DMS 273 (cell line): Measurements from ENCODE around the gene IFITM2.
A peak's percentile ranks its signal among the peaks of the same experiment; 100 is the strongest.
"Not testable (repeated sequence)": the region's sequence is repeated elsewhere in the genome, so short reads cannot be mapped to it uniquely, and the experiment has no call there.

Source experiments
- DNase-seq: peaks from one replicate; lab custom pipeline; 2025; ENCODE audit not compliant: unreplicated experiment; lab: John Stamatoyannopoulos, UW

The IFITM2 gene

GRCh38 chr11:281486-282161 lies 26.0 kb upstream of the IFITM2 start:
- DNase-seq = no peak

DNA sequence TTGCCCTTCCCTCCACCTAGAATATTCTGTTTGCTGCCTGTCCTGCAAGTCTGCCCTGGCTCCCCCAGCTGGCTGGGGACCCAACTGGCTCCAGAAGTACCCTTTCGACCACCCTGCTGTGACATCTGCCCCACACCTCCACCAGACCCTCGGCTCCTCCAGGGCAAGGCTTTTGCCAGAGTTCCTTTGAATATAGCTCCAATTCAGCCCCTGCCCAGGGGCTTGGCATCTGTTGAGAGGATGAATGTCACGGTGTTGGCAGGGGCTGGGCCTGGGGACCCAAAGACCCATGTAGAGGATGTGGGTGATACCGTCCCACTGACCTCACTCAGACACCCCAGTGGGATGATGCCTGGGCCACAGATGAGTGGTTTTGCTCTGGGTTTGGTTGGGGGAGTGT lies 25.4 kb upstream of the IFITM2 start:
- DNase-seq = no peak

GRCh38 chr11:282630-283360 lies 24.8 kb upstream of the IFITM2 start:
- DNase-seq = no peak

DNA sequence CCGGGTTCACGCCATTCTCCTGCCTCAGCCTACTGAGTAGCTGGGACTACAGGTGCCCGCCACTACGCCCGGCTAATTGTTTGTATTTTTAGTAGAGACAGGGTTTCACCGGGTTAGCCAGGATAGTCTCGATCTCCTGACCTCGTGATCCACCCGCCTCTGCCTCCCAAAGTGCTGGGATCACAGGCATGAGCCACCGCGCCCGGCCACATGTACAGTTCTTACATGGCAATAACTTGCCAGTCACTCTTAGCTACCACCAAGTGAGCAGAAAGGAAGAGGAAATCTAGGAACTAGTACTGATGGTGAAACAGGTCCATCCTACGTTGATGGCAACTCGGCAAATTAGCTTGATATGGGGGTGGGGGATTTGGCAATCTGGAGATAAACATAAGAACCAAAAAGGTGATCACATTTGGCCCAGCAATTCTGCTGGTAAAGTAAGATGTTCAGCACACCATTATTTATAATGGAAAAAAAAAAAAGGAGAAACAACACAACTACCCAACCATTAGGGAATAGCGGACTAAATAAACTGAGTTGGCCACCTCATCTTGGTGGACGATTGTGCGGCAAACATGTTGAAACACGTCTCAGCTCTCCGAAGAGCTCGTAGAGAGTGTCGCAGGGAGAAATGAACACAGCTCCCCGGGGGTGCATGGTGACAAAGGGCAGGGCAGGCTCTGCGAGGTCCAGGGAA lies 24.1 kb upstream of the IFITM2 start:
- no peak for DNase-seq

- no peak for DNase-seq
Measured at GRCh38 chr11:284105-285020, 23.3 kb upstream of the IFITM2 start.

DNA sequence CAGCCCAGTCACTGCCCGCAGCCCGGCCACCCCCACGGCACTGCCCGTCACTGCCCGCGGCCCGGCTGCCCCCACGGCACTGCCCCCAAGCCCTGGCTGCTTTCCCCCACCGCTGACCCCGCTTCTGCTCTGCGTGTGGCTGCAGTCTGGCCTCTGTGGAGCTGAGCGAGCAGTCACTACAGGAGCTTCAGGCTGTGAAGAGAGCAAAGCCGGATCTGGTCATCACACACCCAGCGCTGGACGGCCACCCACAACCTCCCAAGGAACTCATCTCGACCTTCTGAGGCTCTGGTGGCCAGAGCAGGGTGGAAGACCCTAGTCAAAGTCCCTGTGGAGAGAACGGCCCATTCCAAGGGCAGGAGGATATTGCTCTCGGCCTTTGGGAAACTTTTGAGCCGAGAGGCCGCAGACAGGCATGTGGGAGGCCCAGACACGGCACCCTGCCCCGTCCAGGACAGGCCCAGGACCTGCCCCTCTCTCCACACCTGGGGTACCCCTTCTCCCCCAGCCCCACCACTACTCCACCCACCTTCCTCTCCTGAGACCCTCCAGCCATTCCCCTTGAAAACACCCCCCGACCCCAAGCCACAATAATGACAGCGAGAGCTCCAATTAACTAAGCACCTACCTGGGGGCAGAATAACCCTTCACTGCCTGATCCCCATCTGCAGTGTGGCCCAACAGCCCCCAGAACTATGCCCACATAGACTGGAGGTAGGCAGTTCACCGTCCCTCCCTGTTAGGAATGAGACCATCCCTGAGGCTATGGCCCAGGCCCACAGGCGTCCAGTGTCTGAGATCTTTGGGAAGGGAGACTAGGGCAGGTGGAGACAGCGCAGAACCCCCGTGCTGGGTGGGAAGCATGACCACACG lies 22.4 kb upstream of the IFITM2 start:
- no peak for DNase-seq

DNA sequence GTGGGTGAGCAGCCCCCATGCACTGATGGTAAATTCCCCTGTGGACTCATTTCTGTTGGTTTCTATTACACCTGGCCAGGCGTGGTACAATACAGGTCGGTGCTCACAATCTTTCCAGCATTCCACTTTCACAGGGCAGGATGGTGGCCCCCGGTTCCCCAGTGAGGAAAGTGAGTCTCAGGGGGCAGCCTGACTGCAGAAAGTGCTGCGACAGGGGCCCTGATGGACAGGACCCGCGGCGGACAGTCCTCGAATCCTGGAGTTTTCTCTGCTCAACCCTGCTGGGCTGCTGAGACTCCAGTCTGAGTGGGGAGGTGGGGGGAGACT lies 21.8 kb upstream of the IFITM2 start:
- no peak for DNase-seq

- DNase-seq = not testable (repeated sequence)
Measured at GRCh38 chr11:286977-287820, 20.4 kb upstream of the IFITM2 start.

GRCh38 chr11:287821-288477 lies 19.7 kb upstream of the IFITM2 start:
- DNase-seq = no peak

DNA sequence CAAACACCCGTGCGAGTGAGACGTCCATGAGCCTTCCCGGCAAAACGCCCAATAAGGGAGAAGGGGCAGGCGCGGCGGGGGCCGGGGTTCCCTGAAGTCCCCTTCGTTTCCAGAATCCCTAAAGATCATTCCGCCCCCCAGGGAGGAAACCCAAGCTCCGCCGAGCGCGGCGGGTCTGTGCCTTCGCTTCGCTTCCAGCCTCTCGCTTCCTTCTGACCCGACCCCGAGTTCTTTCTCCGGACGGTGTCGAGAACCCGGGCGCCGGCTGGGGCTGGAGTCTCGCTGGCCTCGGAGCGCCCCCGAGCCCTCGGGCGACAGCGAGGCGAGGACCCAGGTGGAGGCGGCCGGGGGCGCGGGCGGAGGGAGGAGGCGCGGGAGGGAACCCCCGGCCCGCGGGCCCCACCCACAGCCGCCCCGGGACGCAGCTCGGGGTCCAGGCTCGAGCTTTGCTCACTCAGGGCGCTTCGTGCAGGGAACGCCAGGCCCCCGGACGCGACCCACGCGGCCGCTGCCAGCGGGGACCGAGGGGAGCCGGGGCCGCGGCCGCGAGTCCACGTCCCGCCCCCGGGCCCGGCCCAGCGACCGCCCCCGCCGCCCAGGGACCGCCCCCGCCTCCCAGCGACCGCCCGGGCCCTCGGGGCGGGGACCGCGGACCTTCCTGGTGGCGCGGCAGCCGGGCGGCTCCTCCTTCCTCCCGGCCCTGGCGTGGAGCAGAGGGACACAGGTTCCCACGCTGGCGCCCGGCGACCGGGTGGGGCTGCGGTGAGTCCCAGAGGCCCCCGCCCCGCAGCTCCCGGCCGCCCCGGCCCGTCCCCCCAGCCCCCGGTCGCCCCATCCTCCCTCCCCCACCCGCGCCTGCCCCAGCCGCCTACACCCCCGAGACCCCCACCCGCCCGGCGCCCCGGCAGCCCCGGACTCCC lies 18.9 kb upstream of the IFITM2 start, which contains the start of gene PGGHG:
PGGHG (plus strand) TSS at position 649 of the 920 bp plus-strand sequence. CDS start 691 bp downstream, outside the sequence.
- DNase-seq = peak; percentile 46

DNA sequence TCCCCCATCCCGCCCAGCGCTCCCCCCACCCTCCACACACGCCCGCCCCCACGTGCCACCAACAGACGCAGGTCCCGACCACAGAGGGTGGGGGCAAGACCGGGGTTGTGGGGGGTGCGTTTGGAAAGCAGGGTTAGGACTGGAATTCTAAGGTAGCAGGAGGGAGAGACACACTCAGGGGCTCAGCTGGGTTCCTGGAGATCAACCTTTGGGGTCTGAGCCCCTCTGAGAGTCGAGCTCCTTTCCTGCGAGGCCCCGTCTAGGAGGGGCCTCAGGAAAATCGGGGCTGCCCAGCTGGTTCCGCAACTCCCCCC lies 18.3 kb upstream of the IFITM2 start:
- no peak for DNase-seq

DNA sequence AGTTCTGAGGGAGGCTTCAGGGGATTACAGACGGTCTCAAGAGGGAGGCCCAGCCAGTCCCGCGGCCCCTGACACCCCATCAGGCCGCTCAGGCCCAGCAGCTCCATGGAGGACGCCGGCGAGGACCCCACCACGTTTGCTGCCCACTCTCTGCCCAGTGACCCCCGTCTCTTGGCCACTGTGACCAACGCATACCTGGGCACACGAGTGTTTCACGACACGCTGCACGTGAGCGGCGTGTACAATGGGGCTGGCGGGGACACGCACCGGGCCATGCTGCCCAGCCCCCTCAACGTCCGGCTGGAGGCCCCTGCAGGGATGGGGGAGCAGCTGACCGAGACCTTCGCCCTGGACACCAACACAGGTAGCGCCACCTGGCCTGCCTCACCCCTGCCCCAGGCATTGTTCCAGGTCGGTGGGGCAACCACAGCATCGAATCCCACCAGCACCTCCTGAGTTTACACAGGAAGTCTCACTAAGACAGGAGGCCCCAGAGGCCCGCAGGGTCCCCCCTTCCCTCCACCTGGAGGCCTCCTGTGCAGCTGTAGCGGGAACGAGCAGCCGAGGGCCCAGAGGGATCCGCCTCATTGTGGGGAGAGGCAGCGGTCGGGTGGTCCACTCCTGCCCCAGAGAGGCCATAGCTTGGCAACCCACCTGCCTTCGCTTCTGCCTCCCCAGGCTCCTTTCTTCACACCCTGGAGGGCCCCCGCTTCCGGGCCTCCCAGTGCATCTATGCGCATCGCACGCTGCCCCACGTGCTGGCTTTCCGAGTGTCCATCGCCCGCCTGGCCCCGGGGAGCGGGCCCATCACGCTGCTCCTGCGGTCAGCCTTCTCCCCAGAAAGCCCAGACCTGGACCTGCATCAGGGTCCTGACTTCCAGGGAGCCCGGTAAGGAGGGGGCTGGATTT lies 17.6 kb upstream of the IFITM2 start:
- no peak for DNase-seq

DNA sequence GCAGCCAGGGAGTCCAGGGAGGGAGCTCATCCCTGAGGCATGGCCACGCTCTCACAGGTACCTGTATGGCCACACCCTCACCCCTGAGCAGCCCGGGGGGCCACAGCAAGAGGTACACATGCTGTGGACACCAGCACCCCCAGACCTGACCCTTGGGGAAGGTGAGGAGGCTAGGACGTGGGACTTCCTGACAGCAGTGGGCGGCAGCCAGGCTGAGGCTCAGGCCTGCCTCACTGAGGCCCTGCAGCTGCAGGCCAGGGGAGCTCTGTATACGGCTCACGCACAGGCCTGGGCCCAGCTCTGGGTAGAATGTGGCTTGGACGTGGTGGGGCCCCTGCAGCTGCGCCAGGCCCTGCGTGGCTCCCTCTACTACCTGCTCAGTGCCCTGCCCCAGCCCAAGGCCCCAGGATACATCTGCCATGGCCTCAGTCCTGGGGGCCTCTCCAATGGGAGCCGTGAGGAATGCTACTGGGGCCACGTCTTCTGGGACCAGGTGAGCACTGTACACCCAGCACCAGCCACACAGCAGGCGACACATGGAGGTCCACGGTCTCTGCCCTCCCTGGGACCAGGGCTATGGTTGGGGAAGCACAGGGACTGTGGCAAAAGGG lies 16.9 kb upstream of the IFITM2 start:
- DNase-seq = no peak

DNA sequence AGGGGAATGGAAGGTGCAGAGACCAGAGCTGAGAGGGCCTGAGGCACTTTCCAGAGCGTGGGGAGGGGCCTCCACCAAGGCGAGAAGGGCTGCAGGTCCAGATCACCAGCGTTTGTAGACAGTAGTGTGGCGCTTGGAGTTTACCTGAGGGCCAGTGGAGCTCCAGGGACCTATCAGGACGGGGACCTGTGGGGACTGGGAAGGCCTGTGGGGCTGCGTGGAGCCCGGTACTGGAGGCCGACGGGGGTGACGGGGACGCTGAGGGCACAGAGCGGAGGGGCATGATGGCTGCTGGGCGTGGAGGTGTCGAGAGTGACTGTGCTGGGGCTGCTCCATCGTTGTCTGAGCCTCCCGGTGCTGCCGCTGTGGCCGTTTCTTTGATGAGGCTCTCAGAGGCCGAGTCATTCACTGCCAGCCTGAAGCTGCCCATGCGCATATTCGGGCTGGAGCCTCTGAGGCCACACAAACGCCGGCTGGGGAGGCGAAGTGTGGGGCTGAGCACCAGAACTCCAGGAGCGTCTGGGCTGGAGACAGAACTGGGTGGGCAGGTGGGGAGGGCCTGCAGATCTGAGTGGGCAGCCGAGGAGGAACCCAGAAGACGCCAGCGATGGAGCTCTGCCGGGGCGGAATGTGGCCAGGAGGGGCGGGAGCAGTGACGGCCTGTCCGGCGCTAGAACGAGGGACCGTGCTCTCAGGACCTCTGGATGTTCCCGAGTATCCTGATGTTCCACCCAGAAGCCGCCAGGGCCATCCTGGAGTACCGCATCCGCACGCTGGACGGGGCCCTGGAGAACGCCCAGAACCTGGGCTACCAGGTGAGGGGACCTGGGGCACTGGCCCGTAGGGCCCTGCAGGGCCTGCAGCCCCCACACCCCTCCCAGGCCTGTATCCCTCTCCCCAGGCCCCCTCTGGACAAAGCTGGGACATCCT lies 16.1 kb upstream of the IFITM2 start:
- no peak for DNase-seq
